H1 (cell line): ENCODE results near the gene PRRT1. TPM values are rescaled to one million over a fixed set of nuclear protein-coding genes. Genes with fewer than 3 reads are reported as not detected.
"Not testable (repeated sequence)": the region's sequence is repeated elsewhere in the genome, so short reads cannot be mapped to it uniquely, and the experiment has no call there.

Experiments used
- CTCF ChIA-PET: fragments of 300-600 bp; sonication (Branson Sonifier 250); formaldehyde crosslinking; loops from one replicate; lab custom pipeline; 2021; ENCODE audit not compliant: partially characterized antibody; lab: Charles Lee
- POLR2A ChIA-PET: fragments of 300-600 bp; sonication (Branson Sonifier 250); formaldehyde crosslinking; loops from one replicate; lab custom pipeline; 2021; ENCODE audit warnings: inconsistent platforms; ENCODE audit not compliant: partially characterized antibody; lab: Charles Lee
- DNase-seq, 2 experiments: peaks; one replicate each; pipeline versions ENCODE4 v3.0.0 to v3.0.0-alpha.2; 2010 to 2022; ENCODE audit warnings: low spot score in 2 of 2, low read depth in 1 of 2, mixed read lengths in 1 of 2
- FAIRE-seq: peaks from 2 replicates; lab custom pipeline; 2011; peaks lifted over from hg19 to GRCh38; lab: Jason Lieb, UNC
- H2AFZ ChIP-seq: 2 replicates; pipeline ENCODE4 v1.8.1; 2012; ENCODE audit warnings: low read length, inconsistent platforms
- H2AK5ac ChIP-seq: 2 replicates; pipeline ENCODE4 v1.6.1; 2013; ENCODE audit warnings: low read depth, low read length
- H2BK120ac ChIP-seq: replicated peaks from 2 replicates; pipeline ENCODE3; 2013; ENCODE audit warnings: low read depth, low read length, inconsistent platforms
- H2BK12ac ChIP-seq: 2 replicates; pipeline ENCODE4 v1.6.1; 2013; ENCODE audit warnings: low read depth, low read length
- H2BK15ac ChIP-seq: 2 replicates; pipeline ENCODE4 v1.6.1; 2013; ENCODE audit warnings: low read length
- H2BK20ac ChIP-seq: 2 replicates; pipeline ENCODE4 v1.6.1; 2013; ENCODE audit warnings: low read length
- H2BK5ac ChIP-seq: 2 replicates; pipeline ENCODE4 v1.6.1; 2013; ENCODE audit warnings: low read depth, low read length
- H3K14ac ChIP-seq: 2 replicates; pipeline ENCODE4 v1.6.1; 2013; ENCODE audit warnings: inconsistent platforms; ENCODE audit not compliant: insufficient read length
- H3K18ac ChIP-seq: 2 replicates; pipeline ENCODE4 v1.6.1; 2013; ENCODE audit warnings: low read length; ENCODE audit errors: extremely low read depth
- H3K23ac ChIP-seq: 2 replicates; pipeline ENCODE4 v1.6.1; 2013; ENCODE audit warnings: inconsistent platforms; ENCODE audit not compliant: insufficient read length
- H3K23me2 ChIP-seq: 2 replicates; pipeline ENCODE4 v1.6.1; 2013; ENCODE audit warnings: low read depth, low read length
- H3K27ac ChIP-seq: 2 replicates; pipeline ENCODE4 v1.6.1; 2011; ENCODE audit warnings: low read depth, low read length, inconsistent platforms
- H3K27me3 ChIP-seq, 4 experiments: replicated peaks in 1 of 4; 1 replicate in 1 of 4; 2 replicates in 3 of 4; pipeline versions ENCODE4 v1.6.1 to v1.8.1; 2011 to 2013; ENCODE audit warnings: low read length in 3 of 4, mild to moderate bottlenecking in 3 of 4, inconsistent platforms in 2 of 4, mixed read lengths in 2 of 4, moderate library complexity in 1 of 4; ENCODE audit not compliant: control insufficient read depth in 3 of 4, insufficient read depth in 3 of 4; ENCODE audit errors: extremely low read depth in 1 of 4
- H3K36me3 ChIP-seq, 4 experiments: 2 replicates each; pipeline versions ENCODE4 v1.6.1 to v1.8.1; 2011 to 2013; ENCODE audit warnings: mild to moderate bottlenecking in 4 of 4, low read length in 3 of 4, moderate library complexity in 2 of 4, control low read depth in 1 of 4, inconsistent platforms in 1 of 4; ENCODE audit not compliant: insufficient read depth in 4 of 4, control insufficient read depth in 2 of 4
- H3K4ac ChIP-seq: replicated peaks from 2 replicates; pipeline ENCODE3; 2013; ENCODE audit warnings: low read length, low read depth, mixed read lengths, inconsistent platforms; ENCODE audit not compliant: insufficient read length
- H3K4me1 ChIP-seq, 4 experiments: replicated peaks in 1 of 4; 1 replicate in 1 of 4; 2 replicates in 3 of 4; pipeline versions ENCODE4 v1.6.1 to v1.8.1; 2011 to 2013; ENCODE audit warnings: low read length in 3 of 4, inconsistent platforms in 2 of 4, mixed read lengths in 1 of 4; ENCODE audit not compliant: insufficient read depth in 4 of 4, control insufficient read depth in 3 of 4
- H3K4me2 ChIP-seq, 2 experiments: 2 replicates each; pipeline versions ENCODE4 v1.6.1 to v1.8.1; 2011 to 2013; ENCODE audit warnings: low read depth in 2 of 2, low read length in 2 of 2, control low read depth in 1 of 2, inconsistent platforms in 1 of 2, mild to moderate bottlenecking in 1 of 2; ENCODE audit not compliant: insufficient read depth in 1 of 2
- H3K4me3 ChIP-seq, 4 experiments: fragments of 200-600, 300-600 bp in 1 of 4; sonication (generic), shearing (Covaris generic), sonication (Bioruptor Twin) in 1 of 4; 2 replicates each; pipeline versions ENCODE4 v1.5.1 to v1.8.1; 2011 to 2016; ENCODE audit warnings: low read length in 4 of 4, low read depth in 3 of 4, control low read depth in 2 of 4, inconsistent platforms in 2 of 4, mild to moderate bottlenecking in 2 of 4, mixed read lengths in 1 of 4, moderate library complexity in 1 of 4; ENCODE audit not compliant: insufficient read depth in 2 of 4; ENCODE audit errors: extremely low read depth in 1 of 4
- H3K56ac ChIP-seq: replicated peaks from 2 replicates; pipeline ENCODE3; 2013; ENCODE audit warnings: low read depth, mild to moderate bottlenecking, mixed read lengths, low read length, inconsistent platforms; ENCODE audit not compliant: insufficient read length
- H3K79me1 ChIP-seq: 2 replicates; pipeline ENCODE4 v1.6.1; 2013; ENCODE audit warnings: low read depth, low read length, control low read depth
- H3K79me2 ChIP-seq, 2 experiments: 2 replicates each; pipeline versions ENCODE4 v1.6.1 to v1.8.1; 2012 to 2013; ENCODE audit warnings: low read length in 2 of 2, mild to moderate bottlenecking in 2 of 2, inconsistent platforms in 1 of 2; ENCODE audit not compliant: insufficient read depth in 2 of 2, control insufficient read depth in 1 of 2
- H3K9ac ChIP-seq, 4 experiments: replicated peaks in 1 of 4; 1 replicate in 1 of 4; 2 replicates in 3 of 4; pipeline versions ENCODE4 v1.6.1 to v1.8.1; 2011 to 2013; ENCODE audit warnings: low read depth in 3 of 4, low read length in 3 of 4, control low read depth in 2 of 4, mild to moderate bottlenecking in 2 of 4, moderate library complexity in 2 of 4, inconsistent platforms in 1 of 4; ENCODE audit errors: extremely low read depth in 1 of 4
- H3K9me3 ChIP-seq, 2 experiments: 2 replicates each; pipeline versions ENCODE4 v1.6.1 to v1.8.1; 2012 to 2013; ENCODE audit warnings: mild to moderate bottlenecking in 2 of 2, moderate library complexity in 2 of 2, control low read depth in 1 of 2, inconsistent platforms in 1 of 2, low read depth in 1 of 2, low read length in 1 of 2, mixed read lengths in 1 of 2; ENCODE audit not compliant: insufficient read depth in 2 of 2
- H4K20me1 ChIP-seq, 2 experiments: replicated peaks in 1 of 2; 2 replicates each; pipeline versions ENCODE3 to v1.8.1; 2011 to 2013; ENCODE audit warnings: inconsistent platforms in 2 of 2, low read length in 2 of 2, mild to moderate bottlenecking in 1 of 2; ENCODE audit not compliant: insufficient read depth in 2 of 2, control insufficient read depth in 1 of 2
- H4K5ac ChIP-seq: 2 replicates; pipeline ENCODE4 v1.6.1; 2013; ENCODE audit warnings: low read length, low read depth, mixed read lengths, inconsistent platforms; ENCODE audit not compliant: insufficient read length
- H4K8ac ChIP-seq: 2 replicates; pipeline ENCODE4 v1.8.0; 2013; ENCODE audit warnings: mild to moderate bottlenecking, moderate library complexity, low read length, inconsistent platforms; ENCODE audit not compliant: insufficient read depth; ENCODE audit errors: extremely low read depth
- H4K91ac ChIP-seq: replicated peaks from 2 replicates; pipeline ENCODE3; 2013; ENCODE audit warnings: low read length, mixed read lengths, inconsistent platforms; ENCODE audit not compliant: insufficient read length
- WGBS, 2 experiments: shearing (Covaris generic) in 1 of 2; methylation state at CpG; one replicate each; pipeline versions ENCODE4 v1.1.6 to v1.1.7; 2013 to 2015; ENCODE audit warnings: low lambda C conversion rate in 2 of 2, mixed read lengths in 2 of 2, inconsistent platforms in 1 of 2, low coverage in 1 of 2, missing lambda C conversion rate in 1 of 2; ENCODE audit not compliant: insufficient replicate concordance in 2 of 2, insufficient coverage in 1 of 2, insufficient read length in 1 of 2; ENCODE audit errors: extremely low coverage in 1 of 2, missing lambda C conversion rate in 1 of 2; 5-methylcytosine and 5-hydroxymethylcytosine counted together
- polyA plus RNA-seq, 7 experiments: library from polyadenylated mRNA; depleted of rRNA in 3 of 7; stranded (reverse) in 5 of 7; unstranded in 2 of 7; fragments of >200 nt in 5 of 7; fragments of 200-250 nt in 2 of 7; gene quantifications; 1 replicate in 5 of 7; 2 replicates in 1 of 7; 4 replicates in 1 of 7; pipeline versions ENCODE4 v1.2.1 to v1.2.3, GENCODE V29; 2011 to 2013; ENCODE audit warnings: missing spikeins in 2 of 7, mixed read lengths in 2 of 7
- total RNA-seq: library from RNA; stranded (reverse); fragmentation: NEBNext Ultra II Directional; extraction: Animal tissue kit (Norgen Biotek cat#: 25700); gene quantifications from 2 replicates; pipeline ENCODE4 v1.2.1, GENCODE V29; 2021

PRRT1 gene
- total and polyA plus RNA-seq, 2 of the 8 experiments (the other 6 are each of a cell fraction or from before 2014, with no cell fraction given): 0.71 to 2.8 TPM

GRCh38 chr6:32185681-32186131 is 34.0 kb upstream of the PRRT1 start:
- not testable (repeated sequence) for H3K23ac ChIP-seq, H4K91ac ChIP-seq, H4K20me1 ChIP-seq, H3K4me1 ChIP-seq, H2BK15ac ChIP-seq, H2BK20ac ChIP-seq, H3K9ac ChIP-seq, H3K23me2 ChIP-seq, H2BK12ac ChIP-seq, H3K56ac ChIP-seq, H3K27ac ChIP-seq, H3K4ac ChIP-seq, H3K4me3 ChIP-seq, H3K79me1 ChIP-seq, H4K8ac ChIP-seq, H2AK5ac ChIP-seq, H2BK120ac ChIP-seq, H4K5ac ChIP-seq, H3K9me3 ChIP-seq, H3K27me3 ChIP-seq, H2BK5ac ChIP-seq, H3K14ac ChIP-seq, H3K18ac ChIP-seq, H2AFZ ChIP-seq
- 0 out of 4 replicates have a peak overlapping the region, but pooled peaks of 1 of the 2 experiments have one; percentile 28 for H3K4me2 ChIP-seq
- 55% methylated on average over 11 of the region's 11 CpGs; no CpG with 5 or more reads in 1 of the 2 experiments for WGBS, 2 experiments
- H3K79me2 ChIP-seq: peaks cover 0 to 13% of the 10 kb centered on the region in 2 experiments; a peak in 2 of 4 replicates
- peaks cover 6 to 34% (median 31%) of the 10 kb centered on the region in 4 experiments for H3K36me3 ChIP-seq
- ChIA-PET POLR2A (interaction anchor here (0.7 to 1.2 kb wide), 3 partner anchors 10 to 17 kb away, joined by 3 to 4 read pairs (median 4); partner anchors contain the start of gene AGPAT1), CTCF (interaction anchor here (3.2 kb wide), 1 partner anchor 68 kb away, joined by 13 read pairs; no protein-coding TSS in a partner anchor)
- DNase-seq (peak in 1 of 2 experiments; percentile 52), FAIRE-seq (peak; percentile 19)
